Liver (tissue), 9 donors: ENCODE results near the gene FRAS1. TPM values are rescaled to one million over a fixed set of nuclear protein-coding genes. Genes with fewer than 3 reads are reported as not detected.

Experiments
- DNase-seq: peaks from one replicate; pipeline ENCODE4 v3.0.0-alpha.2; 2017; ENCODE audit warnings: low spot score
- H3K27ac ChIP-seq, 2 donors: one replicate each; pipeline ENCODE4 v1.7.0; 2013; ENCODE audit warnings: inconsistent platforms in 2 of 2, low read length in 2 of 2, control low read depth in 1 of 2, low read depth in 1 of 2, mild to moderate bottlenecking in 1 of 2
- H3K27me3 ChIP-seq, 4 donors: one replicate each; pipeline versions ENCODE4 v1.6.1 to v1.7.0; 2013; ENCODE audit warnings: low read length in 3 of 4, inconsistent platforms in 1 of 4, mild to moderate bottlenecking in 1 of 4, moderate library complexity in 1 of 4; ENCODE audit not compliant: control insufficient read depth in 4 of 4, insufficient read depth in 4 of 4
- H3K36me3 ChIP-seq, 4 donors: one replicate each; pipeline versions ENCODE4 v1.6.1 to v1.7.0; 2013; ENCODE audit warnings: low read length in 3 of 4, mild to moderate bottlenecking in 3 of 4, low read depth in 1 of 4, moderate library complexity in 1 of 4; ENCODE audit not compliant: control insufficient read depth in 4 of 4, insufficient read depth in 3 of 4
- H3K4me1 ChIP-seq, 4 donors: one replicate each; pipeline versions ENCODE4 v1.6.1 to v1.7.0; 2013; ENCODE audit warnings: low read length in 3 of 4, mild to moderate bottlenecking in 3 of 4, moderate library complexity in 1 of 4; ENCODE audit not compliant: control insufficient read depth in 4 of 4, insufficient read depth in 4 of 4
- H3K4me3 ChIP-seq, 3 donors: one replicate each; pipeline versions ENCODE4 v1.6.1 to v1.7.0; 2013; ENCODE audit warnings: low read length in 3 of 3, control low read depth in 1 of 3, low read depth in 1 of 3, mild to moderate bottlenecking in 1 of 3
- H3K9ac ChIP-seq, 2 donors: one replicate each; pipeline ENCODE4 v1.7.0; 2013; ENCODE audit warnings: low read length in 2 of 2, mild to moderate bottlenecking in 2 of 2, moderate library complexity in 2 of 2, control low read depth in 1 of 2, low read depth in 1 of 2
- H3K9me3 ChIP-seq, 4 donors: one replicate each; pipeline versions ENCODE4 v1.6.1 to v1.7.0; 2013; ENCODE audit warnings: low read length in 3 of 4; ENCODE audit not compliant: control insufficient read depth in 4 of 4
- ATF3 ChIP-seq: IDR thresholded peaks from 2 replicates; pipeline ENCODE4 v1.6.1; 2016; ENCODE audit warnings: antibody characterized with exemption
- CTCF ChIP-seq: fragments of 150-350 bp; IDR thresholded peaks from 2 replicates; pipeline ENCODE4 v1.5.1; 2017; ENCODE audit warnings: improper control_type of control experiment, low read depth, low read length; ENCODE audit not compliant: missing input control
- EGR1 ChIP-seq, 2 donors: IDR thresholded peaks; 2 replicates each; pipeline ENCODE4 v1.6.1; 2016 to 2018; ENCODE audit warnings: antibody characterized with exemption in 2 of 2, low read depth in 2 of 2
- FOXA1 ChIP-seq: IDR thresholded peaks from 2 replicates; pipeline ENCODE4 v1.6.1; 2016; ENCODE audit warnings: antibody characterized with exemption
- FOXA2 ChIP-seq: IDR thresholded peaks from 2 replicates; pipeline ENCODE4 v1.6.1; 2016; ENCODE audit warnings: antibody characterized with exemption
- GABPA ChIP-seq, 2 donors: IDR thresholded peaks in 1 of 2; conservative IDR thresholded peaks in 1 of 2; 2 replicates each; pipeline ENCODE4 v1.6.1; 2016; ENCODE audit warnings: antibody characterized with exemption in 2 of 2, mild to moderate bottlenecking in 1 of 2, moderate library complexity in 1 of 2
- HNF4A ChIP-seq, 2 donors: conservative IDR thresholded peaks; 2 replicates each; pipeline ENCODE4 v1.6.1; 2016; ENCODE audit warnings: antibody characterized with exemption in 2 of 2, mild to moderate bottlenecking in 2 of 2
- HNF4G ChIP-seq: IDR thresholded peaks from 2 replicates; pipeline ENCODE4 v1.6.1; 2016; ENCODE audit warnings: antibody characterized with exemption
- JUND ChIP-seq, 2 donors: IDR thresholded peaks; 2 replicates each; pipeline ENCODE4 v1.6.1; 2016; ENCODE audit warnings: antibody characterized with exemption in 2 of 2
- NR2F2 ChIP-seq: IDR thresholded peaks from 2 replicates; pipeline ENCODE4 v1.6.1; 2016; ENCODE audit warnings: antibody characterized with exemption
- RAD21 ChIP-seq, 2 donors: IDR thresholded peaks; 2 replicates each; pipeline ENCODE4 v1.6.1; 2016; ENCODE audit warnings: antibody characterized with exemption in 2 of 2, mild to moderate bottlenecking in 2 of 2
- REST ChIP-seq: IDR thresholded peaks from 2 replicates; pipeline ENCODE4 v1.6.1; 2016; ENCODE audit warnings: antibody characterized with exemption, mild to moderate bottlenecking
- RXRA ChIP-seq, 2 donors: IDR thresholded peaks; 2 replicates each; pipeline ENCODE4 v1.6.1; 2017 to 2018; ENCODE audit warnings: antibody characterized with exemption in 2 of 2, mild to moderate bottlenecking in 1 of 2
- SP1 ChIP-seq: IDR thresholded peaks from 2 replicates; pipeline ENCODE4 v1.6.1; 2018; ENCODE audit warnings: antibody characterized with exemption, mild to moderate bottlenecking
- TAF1 ChIP-seq: conservative IDR thresholded peaks from 2 replicates; pipeline ENCODE4 v1.6.1; 2016; ENCODE audit warnings: antibody characterized with exemption, mild to moderate bottlenecking
- YY1 ChIP-seq: IDR thresholded peaks from 2 replicates; pipeline ENCODE4 v1.6.1; 2016; ENCODE audit warnings: antibody characterized with exemption, mild to moderate bottlenecking
- ZBTB33 ChIP-seq: IDR thresholded peaks from 2 replicates; pipeline ENCODE4 v1.6.1; 2016; ENCODE audit warnings: antibody characterized with exemption
- WGBS: extraction: QIAGEN DNeasy Blood & Tissue Kit; methylation state at CpG from one replicate; pipeline ENCODE4 v1.1.7; 2013; 5-methylcytosine and 5-hydroxymethylcytosine counted together
- polyA plus RNA-seq, 2 donors: library from polyadenylated mRNA; stranded (reverse) in 1 of 2; unstranded in 1 of 2; fragments of 200-250 nt in 1 of 2; fragments of >200 nt in 1 of 2; fragmentation: Nextera tagmentation in 1 of 2; extraction: Ambion mirVana in 1 of 2; gene quantifications; one replicate each; pipeline versions ENCODE4 v1.2.1 to v1.2.3, GENCODE V29; 2013 to 2015
- total RNA-seq, 2 donors: library from RNA; depleted of rRNA; stranded (reverse); fragments of >200 nt; gene quantifications; one replicate each; pipeline ENCODE4 v1.2.3, GENCODE V29; 2014
- TF ChIP-seq, protein P1 (sequence below): IDR thresholded peaks from 2 replicates; pipeline ENCODE4 v1.6.1; 2016; ENCODE audit warnings: antibody characterized with exemption
- donor health status: healthy.
- donor health status: healthy.
- donor health status: healthy.
- donor health status: healthy.
- donor health status: healthy.

The FRAS1 gene
- total and polyA plus RNA-seq, 4 donors = 0.08 to 6.0 (median 1.1) TPM

GRCh38 chr4:78143634-78144033 lies 86.5 kb downstream of the FRAS1 start (continued):
- TF ChIP-seq ZBTB33 (no peak), SP1 (no peak), NR2F2 (no peak), HNF4A (conservative IDR thresholded peaks at IDR 0.05) (no peak)

DNA sequence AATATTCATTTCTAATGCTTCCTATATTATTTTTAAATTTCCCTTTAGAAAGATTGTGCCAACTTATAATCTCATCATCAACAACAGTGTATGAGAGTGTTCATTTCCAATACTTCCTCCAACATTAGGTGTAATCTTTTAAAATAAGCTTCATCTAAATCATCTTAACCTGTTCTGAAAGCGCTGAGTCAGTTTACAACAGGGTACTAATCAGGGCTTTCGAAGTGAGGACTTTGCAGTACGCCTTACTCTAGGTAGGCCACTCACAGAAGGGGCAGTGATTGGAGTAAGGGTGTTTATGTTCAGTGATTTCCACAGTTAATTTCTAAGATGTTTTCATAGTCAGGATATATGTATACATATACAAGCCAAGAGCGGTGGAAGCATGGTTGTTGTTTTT lies 87.9 kb downstream of the FRAS1 start:
- H3K9ac ChIP-seq = no peak overlapping the region
- no peak overlapping the region for H3K27ac ChIP-seq
- no peak for DNase-seq
- no peaks in the 10 kb centered on the region for H3K36me3 ChIP-seq
- no peaks in the 10 kb centered on the region for H3K27me3 ChIP-seq
- H3K4me1 ChIP-seq = no peaks in the 10 kb centered on the region
- H3K4me3 ChIP-seq = no peak overlapping the region
- WGBS = 95% methylated on average over 4 of the region's 4 CpGs
- no peaks in the 10 kb centered on the region for H3K9me3 ChIP-seq
- TF ChIP-seq EGR1 (IDR thresholded peaks at IDR 0.05; ENCODE audit: low read depth in 2 of 2) = no peak
- no peak for TF ChIP-seq ZBTB33
- no peak for TF ChIP-seq GABPA (IDR thresholded peaks at IDR 0.05 in 1 of 2, conservative IDR thresholded peaks at IDR 0.05 in 1 of 2)
- TF ChIP-seq FOXA1 = no peak
- TF ChIP-seq JUND (IDR thresholded peaks at IDR 0.05) = no peak
- TF ChIP-seq TAF1 = no peak
- no peak for TF ChIP-seq YY1
- TF ChIP-seq FOXA2 = no peak
- no peak for TF ChIP-seq RXRA (IDR thresholded peaks at IDR 0.05)
- no peak for TF ChIP-seq HNF4A (conservative IDR thresholded peaks at IDR 0.05)

- H3K36me3 ChIP-seq = no peaks in the 10 kb centered on the region
- no peak for DNase-seq
- TF ChIP-seq, protein P1, sequence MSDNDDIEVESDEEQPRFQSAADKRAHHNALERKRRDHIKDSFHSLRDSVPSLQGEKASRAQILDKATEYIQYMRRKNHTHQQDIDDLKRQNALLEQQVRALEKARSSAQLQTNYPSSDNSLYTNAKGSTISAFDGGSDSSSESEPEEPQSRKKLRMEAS = no peak
- no peak for TF ChIP-seq GABPA (IDR thresholded peaks at IDR 0.05 in 1 of 2, conservative IDR thresholded peaks at IDR 0.05 in 1 of 2)
- TF ChIP-seq FOXA1 = no peak
- TF ChIP-seq HNF4A (conservative IDR thresholded peaks at IDR 0.05) = no peak
- no peak for TF ChIP-seq TAF1
- TF ChIP-seq ZBTB33 = no peak
- TF ChIP-seq SP1 = no peak
- no peak for TF ChIP-seq RAD21 (IDR thresholded peaks at IDR 0.05)
- TF ChIP-seq NR2F2 = no peak
- no peak for TF ChIP-seq REST
- no peak for TF ChIP-seq EGR1 (IDR thresholded peaks at IDR 0.05; ENCODE audit: low read depth in 2 of 2)
- TF ChIP-seq ATF3 = no peak
- no peak for TF ChIP-seq CTCF
- no peak for TF ChIP-seq JUND (IDR thresholded peaks at IDR 0.05)
- TF ChIP-seq RXRA (IDR thresholded peaks at IDR 0.05) = no peak
- no peak for TF ChIP-seq FOXA2
- TF ChIP-seq HNF4G = no peak
- TF ChIP-seq YY1 = no peak
- H3K4me3 ChIP-seq = no peak overlapping the region
- no peak overlapping the region for H3K9ac ChIP-seq
- H3K4me1 ChIP-seq = no peaks in the 10 kb centered on the region
- no peak overlapping the region for H3K27ac ChIP-seq
- H3K27me3 ChIP-seq = no peaks in the 10 kb centered on the region
- 86% methylated on average over 10 of the region's 10 CpGs for WGBS
- no peaks in the 10 kb centered on the region for H3K9me3 ChIP-seq
Measured at GRCh38 chr4:78145622-78146021, 88.5 kb downstream of the FRAS1 start.
